ENCODE data around the gene BTBD17. TPM values are rescaled to one million over a fixed set of nuclear protein-coding genes. Genes with fewer than 3 reads are reported as not detected.
"Not testable (repeated sequence)": the region's sequence is repeated elsewhere in the genome, so short reads cannot be mapped to it uniquely, and the experiment has no call there.

The BTBD17 gene, protein sequence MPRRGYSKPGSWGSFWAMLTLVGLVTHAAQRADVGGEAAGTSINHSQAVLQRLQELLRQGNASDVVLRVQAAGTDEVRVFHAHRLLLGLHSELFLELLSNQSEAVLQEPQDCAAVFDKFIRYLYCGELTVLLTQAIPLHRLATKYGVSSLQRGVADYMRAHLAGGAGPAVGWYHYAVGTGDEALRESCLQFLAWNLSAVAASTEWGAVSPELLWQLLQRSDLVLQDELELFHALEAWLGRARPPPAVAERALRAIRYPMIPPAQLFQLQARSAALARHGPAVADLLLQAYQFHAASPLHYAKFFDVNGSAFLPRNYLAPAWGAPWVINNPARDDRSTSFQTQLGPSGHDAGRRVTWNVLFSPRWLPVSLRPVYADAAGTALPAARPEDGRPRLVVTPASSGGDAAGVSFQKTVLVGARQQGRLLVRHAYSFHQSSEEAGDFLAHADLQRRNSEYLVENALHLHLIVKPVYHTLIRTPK
- total RNA-seq, result not detected in 3 replicates
- long read RNA-seq, partial matches to known transcripts, result 0 of 1 reads
- long read RNA-seq, other reads (novel, unspliced or antisense), result 1 of 1 reads

- no peak within 1 kb of the TSS for H3K27ac Mint-ChIP-seq (ENCODE audit: unreplicated experiment)
- H3K4me3 Mint-ChIP-seq (ENCODE audit: unreplicated experiment), result no peak within 1 kb of the TSS
- TF ChIP-seq CTCF (IDR thresholded peaks at IDR 0.05), result peak; percentile 80
- H3K4me1 Mint-ChIP-seq (ENCODE audit: low read depth), result no peaks in the 10 kb centered on the region
- no peak for DNase-seq (ENCODE audit: low spot score)
- H3K9me3 Mint-ChIP-seq (ENCODE audit: low read depth), result no peaks in the 10 kb centered on the region
- H3K27me3 Mint-ChIP-seq (ENCODE audit: low read depth), result peaks cover 47% of the 10 kb centered on the region
- H3K36me3 Mint-ChIP-seq (ENCODE audit: low read depth), result no peaks in the 10 kb centered on the region
These were observed at the start of gene BTBD17 for GRCh38 chr17:74361230-74362068. Gene BTBD17, minus strand, starts transcription at chr17:74361868. Its CDS starts 49 bp downstream, at chr17:74361819.

DNA sequence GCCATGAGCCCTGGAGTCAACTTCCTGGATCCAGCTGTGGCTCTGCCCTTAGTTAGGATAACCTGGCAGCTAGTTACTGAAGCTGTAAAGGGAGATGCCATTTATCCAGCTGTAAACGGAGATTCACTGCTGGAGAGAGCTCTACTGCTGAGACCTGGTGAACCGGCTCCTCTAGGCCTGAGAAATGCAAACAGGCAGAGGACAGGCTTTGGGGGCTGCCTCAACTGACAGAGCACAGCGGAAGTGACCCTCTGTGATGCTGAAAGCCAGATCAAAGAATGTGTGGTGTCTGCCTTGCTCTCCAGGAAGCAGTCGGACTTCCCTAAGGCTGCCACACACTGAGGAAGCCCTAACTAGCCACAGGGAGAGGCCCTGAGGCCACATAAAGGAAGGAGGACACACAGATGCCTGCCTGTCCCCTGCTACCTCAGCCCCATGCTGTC, 48.4 kb upstream of the BTBD17 start:
- no peak for TF ChIP-seq CTCF (IDR thresholded peaks at IDR 0.05)
- Mint-ChIP-seq H3K4me3 (ENCODE audit: unreplicated experiment) (no peak overlapping the region), H3K9me3 (ENCODE audit: low read depth) (peaks cover 5% of the 10 kb centered on the region), H3K36me3 (ENCODE audit: low read depth) (peaks cover 3% of the 10 kb centered on the region), H3K27ac (ENCODE audit: unreplicated experiment) (no peak overlapping the region), H3K27me3 (ENCODE audit: low read depth) (no peaks in the 10 kb centered on the region), H3K4me1 (ENCODE audit: low read depth) (no peaks in the 10 kb centered on the region)
- DNase-seq (ENCODE audit: low spot score), result no peak

- TF ChIP-seq CTCF (IDR thresholded peaks at IDR 0.05), result no peak
- no peak overlapping the region for H3K27ac Mint-ChIP-seq (ENCODE audit: unreplicated experiment)
- H3K4me1 Mint-ChIP-seq (ENCODE audit: low read depth), result no peaks in the 10 kb centered on the region
- no peak overlapping the region for H3K4me3 Mint-ChIP-seq (ENCODE audit: unreplicated experiment)
- DNase-seq (ENCODE audit: low spot score), result no peak
- peaks cover 3% of the 10 kb centered on the region for H3K36me3 Mint-ChIP-seq (ENCODE audit: low read depth)
- H3K9me3 Mint-ChIP-seq (ENCODE audit: low read depth), result peaks cover 5% of the 10 kb centered on the region
- peaks cover 5% of the 10 kb centered on the region for H3K27me3 Mint-ChIP-seq (ENCODE audit: low read depth)
These were observed 47.1 kb upstream of the BTBD17 start for GRCh38 chr17:74408815-74409214.

DNA sequence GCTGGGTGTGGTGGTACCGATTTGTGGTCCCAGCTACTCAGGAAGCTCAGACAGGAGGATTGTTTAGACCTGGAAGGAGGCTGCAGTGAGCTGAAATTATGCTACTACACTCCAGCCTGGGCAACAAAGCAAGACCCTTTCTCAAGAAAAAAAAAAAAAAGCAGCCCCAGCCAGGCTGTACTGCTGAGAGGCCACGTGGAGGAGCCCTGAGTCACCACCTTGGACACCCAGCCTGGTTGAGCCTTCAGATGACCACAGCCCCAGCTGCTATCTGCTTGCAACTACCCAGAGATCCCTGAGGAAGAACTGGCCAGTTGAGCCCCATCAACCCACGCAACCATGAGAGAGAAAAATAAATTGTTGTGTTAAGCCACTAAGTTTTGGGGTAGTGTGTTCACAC, 46.6 kb upstream of the BTBD17 start:
- Mint-ChIP-seq H3K4me1 (ENCODE audit: low read depth) (no peaks in the 10 kb centered on the region), H3K9me3 (ENCODE audit: low read depth) (peaks cover 5% of the 10 kb centered on the region), H3K27ac (ENCODE audit: unreplicated experiment) (no peak overlapping the region), H3K27me3 (ENCODE audit: low read depth) (peaks cover 5% of the 10 kb centered on the region), H3K36me3 (ENCODE audit: low read depth) (peaks cover 3% of the 10 kb centered on the region), H3K4me3 (ENCODE audit: unreplicated experiment) (no peak overlapping the region)
- no peak for DNase-seq (ENCODE audit: low spot score)
- TF ChIP-seq CTCF (IDR thresholded peaks at IDR 0.05), result peak; percentile 30

DNA sequence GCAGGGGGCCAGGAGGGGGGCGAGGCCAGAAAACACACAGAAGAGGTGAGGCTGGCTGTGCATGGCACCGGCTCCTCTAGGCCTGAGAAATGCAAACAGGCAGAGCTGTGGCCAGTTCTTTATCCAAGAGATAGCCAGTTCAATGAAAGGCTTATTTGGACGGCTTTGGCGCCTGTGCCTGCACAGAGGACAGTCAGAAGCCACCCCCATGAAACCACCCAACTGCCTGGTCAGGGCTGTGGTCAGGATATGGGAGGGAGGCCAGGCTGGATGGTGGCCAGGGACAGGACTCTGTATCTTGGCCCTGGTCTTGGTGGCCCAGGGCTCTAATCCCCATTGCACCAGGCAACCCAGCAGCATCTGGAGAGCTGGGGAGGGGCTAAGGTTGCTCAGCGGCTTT, 45.7 kb upstream of the BTBD17 start:
- H3K27ac Mint-ChIP-seq (ENCODE audit: unreplicated experiment), result no peak overlapping the region
- DNase-seq (ENCODE audit: low spot score), result no peak
- H3K4me1 Mint-ChIP-seq (ENCODE audit: low read depth), result no peaks in the 10 kb centered on the region
- no peak overlapping the region for H3K4me3 Mint-ChIP-seq (ENCODE audit: unreplicated experiment)
- peaks cover 5% of the 10 kb centered on the region for H3K27me3 Mint-ChIP-seq (ENCODE audit: low read depth)
- H3K36me3 Mint-ChIP-seq (ENCODE audit: low read depth), result peaks cover 3% of the 10 kb centered on the region
- H3K9me3 Mint-ChIP-seq (ENCODE audit: low read depth), result peaks cover 5% of the 10 kb centered on the region
- TF ChIP-seq CTCF (IDR thresholded peaks at IDR 0.05), result no peak

DNA sequence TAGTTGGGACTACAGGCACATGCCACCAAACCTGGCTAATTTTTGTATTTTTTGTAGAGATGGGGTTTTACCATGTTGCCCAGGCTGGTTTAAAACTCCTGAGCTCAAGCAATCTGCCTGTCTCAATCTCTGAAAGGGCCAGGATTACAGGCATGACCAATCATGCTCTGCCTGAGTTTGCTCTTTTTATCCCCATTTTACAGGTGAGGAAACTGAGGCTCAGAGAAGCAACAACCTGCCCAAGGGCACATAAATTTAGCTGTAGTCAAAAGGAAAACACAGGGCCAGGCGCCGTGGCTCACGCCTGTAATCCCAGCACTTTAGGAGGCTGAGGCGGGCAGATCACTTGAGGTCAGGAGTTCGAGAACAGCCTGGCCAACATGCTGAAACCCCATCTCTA, 43.6 kb upstream of the BTBD17 start:
- not testable (repeated sequence) for H3K27me3 Mint-ChIP-seq (ENCODE audit: low read depth); DNase-seq (ENCODE audit: low spot score); H3K4me3 Mint-ChIP-seq (ENCODE audit: unreplicated experiment); H3K9me3 Mint-ChIP-seq (ENCODE audit: low read depth); H3K4me1 Mint-ChIP-seq (ENCODE audit: low read depth); H3K36me3 Mint-ChIP-seq (ENCODE audit: low read depth); H3K27ac Mint-ChIP-seq (ENCODE audit: unreplicated experiment)

Data from chondrocyte (in vitro differentiated cells).